GM19193 (cell line): ENCODE data around the gene DCTN3.

ENCODE experiments used
- POLR2A ChIP-seq: IDR thresholded peaks from 4 replicates; pipeline ENCODE4 v1.6.1; 2011; ENCODE audit not compliant: insufficient read depth, insufficient read length; ENCODE audit errors: extremely low read depth

DCTN3 gene

GRCh38 chr9:34651876-34652601 lies 31.7 kb upstream of the DCTN3 start, which contains the start of gene IL11RA:
IL11RA (plus strand) TSS chr9:34652185; CDS start chr9:34655218, 3,033 bp downstream.
- TF ChIP-seq POLR2A, result no peak

GRCh38 chr9:34651321-34651720 lies 31.0 kb upstream of the DCTN3 start:
- TF ChIP-seq POLR2A, result no peak

DNA sequence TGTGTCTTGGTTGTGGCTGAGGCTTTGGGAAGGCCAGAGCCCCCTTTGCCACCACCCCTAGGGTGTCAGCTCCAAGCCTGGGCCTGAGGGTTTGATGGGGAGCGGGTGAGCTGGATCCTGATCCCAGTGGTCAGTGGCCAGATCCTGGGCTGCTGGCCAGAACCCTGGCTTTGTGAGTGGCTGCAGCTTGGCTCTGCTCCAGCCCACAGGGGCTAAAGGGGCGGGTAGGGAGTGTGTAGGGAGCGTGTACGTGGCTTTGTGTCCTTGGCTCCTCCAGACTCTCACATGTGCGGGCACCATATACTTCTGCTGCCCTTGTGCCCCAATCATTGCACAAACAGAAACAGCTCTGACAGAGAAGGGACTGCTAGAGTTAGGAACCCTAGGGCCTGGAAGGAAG lies 30.5 kb upstream of the DCTN3 start:
- TF ChIP-seq POLR2A, result no peak

- no peak for TF ChIP-seq POLR2A
These were observed 28.4 kb upstream of the DCTN3 start for GRCh38 chr9:34648673-34649072.

DNA sequence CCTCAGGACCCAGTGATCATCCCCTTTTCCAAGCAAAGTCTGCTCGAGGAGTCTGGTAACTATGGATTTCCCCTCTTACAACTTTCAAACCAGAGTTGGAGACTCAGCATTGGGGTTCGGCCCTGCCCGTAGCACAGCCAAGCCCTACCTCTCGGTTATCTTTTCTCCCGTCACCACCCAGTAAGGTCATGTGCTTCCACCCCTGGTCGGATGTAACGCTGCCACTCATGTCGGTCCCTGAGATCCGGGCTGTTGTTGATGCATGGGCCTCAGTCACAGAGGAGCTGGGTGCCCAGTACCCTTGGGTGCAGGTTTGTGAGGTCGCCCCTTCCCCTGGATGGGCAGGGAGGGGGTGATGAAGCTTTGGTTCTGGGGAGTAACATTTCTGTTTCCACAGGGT lies 27.4 kb upstream of the DCTN3 start:
- no peak for TF ChIP-seq POLR2A

DNA sequence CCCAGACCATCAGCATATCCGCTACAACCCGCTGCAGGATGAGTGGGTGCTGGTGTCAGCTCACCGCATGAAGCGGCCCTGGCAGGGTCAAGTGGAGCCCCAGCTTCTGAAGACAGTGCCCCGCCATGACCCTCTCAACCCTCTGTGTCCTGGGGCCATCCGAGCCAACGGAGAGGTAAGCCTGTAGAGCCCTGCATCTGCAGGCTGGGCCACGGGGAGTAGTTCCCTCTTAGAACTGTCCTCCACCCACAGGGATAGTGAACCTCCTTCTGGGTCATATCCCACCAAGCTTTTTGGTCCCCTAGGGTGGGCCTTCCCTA lies 26.7 kb upstream of the DCTN3 start:
- TF ChIP-seq POLR2A, result no peak

DNA sequence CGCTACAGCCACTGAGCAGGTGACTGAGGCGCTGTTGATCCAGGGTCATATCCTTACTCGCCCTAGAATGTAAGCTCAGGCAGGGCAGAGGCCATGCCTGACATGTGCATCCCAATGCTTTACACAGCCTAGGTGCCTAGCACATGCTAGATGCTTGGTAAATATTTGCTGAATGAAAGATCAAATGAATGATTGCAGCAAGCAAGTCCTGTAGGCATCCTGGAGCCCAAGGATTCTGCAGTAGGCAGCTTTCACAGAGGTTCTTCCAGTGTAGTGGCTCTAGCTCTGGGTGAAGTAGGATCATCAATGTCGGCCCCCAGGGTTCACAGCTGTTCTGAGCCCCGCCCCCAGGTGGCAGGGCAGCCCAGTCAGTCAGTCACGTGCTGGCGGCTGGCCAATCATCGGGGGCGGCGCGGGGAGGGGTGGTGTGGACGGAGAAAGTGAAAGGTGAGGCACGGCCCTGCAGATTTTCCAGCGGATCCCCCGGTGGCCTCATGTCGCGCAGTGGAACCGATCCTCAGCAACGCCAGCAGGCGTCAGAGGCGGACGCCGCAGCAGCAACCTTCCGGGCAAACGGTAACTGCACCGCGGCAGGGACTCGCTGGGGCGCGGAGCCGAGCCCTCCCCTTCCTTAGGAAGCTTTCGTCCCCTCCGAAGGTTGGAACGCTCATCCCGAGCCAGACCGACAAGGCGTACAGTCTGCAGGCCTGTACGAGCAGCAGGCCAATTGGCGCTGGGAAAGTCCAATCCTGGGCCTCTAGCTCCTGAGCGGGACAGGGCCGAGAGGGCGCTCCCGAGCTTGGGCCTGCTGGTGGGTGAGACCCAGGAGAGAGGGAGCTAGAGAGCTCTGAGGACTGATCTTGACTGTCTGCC lies 26.2 kb upstream of the DCTN3 start, which contains the start of gene GALT:
Gene GALT (plus strand): TSS at position 465 of the 873 bp plus-strand sequence. CDS start 30 bp downstream, at position 495.
- TF ChIP-seq POLR2A, result peak; percentile 73

DNA sequence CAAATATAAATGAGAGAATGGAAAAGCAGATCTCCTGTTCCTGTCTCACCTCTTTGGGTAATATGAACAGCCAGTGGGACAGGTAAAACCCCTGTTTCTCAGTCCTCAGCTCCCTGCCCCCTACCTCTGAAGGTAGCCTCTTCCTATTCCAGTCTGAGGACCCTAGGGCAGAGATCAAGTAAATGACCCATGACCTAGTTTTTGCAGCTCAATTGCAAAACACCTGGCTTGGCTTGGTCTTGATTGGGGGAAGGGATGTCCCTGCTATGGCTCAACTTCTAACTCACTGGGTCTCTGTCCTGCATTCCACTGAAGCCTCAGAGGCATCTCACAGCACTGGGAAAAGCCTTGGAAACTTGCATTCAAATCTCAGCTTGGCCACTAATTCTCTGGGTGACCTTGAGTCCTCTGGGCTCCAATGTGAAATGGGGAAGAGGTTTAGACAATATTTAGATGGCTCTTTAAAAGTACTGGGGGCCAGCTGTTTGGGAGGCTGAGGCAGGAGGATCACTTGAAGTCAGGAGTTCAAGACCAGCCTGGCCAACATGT lies 24.5 kb upstream of the DCTN3 start:
- TF ChIP-seq POLR2A, result no peak

- no peak for TF ChIP-seq POLR2A
These were observed 22.4 kb upstream of the DCTN3 start for GRCh38 chr9:34642679-34643078.

DNA sequence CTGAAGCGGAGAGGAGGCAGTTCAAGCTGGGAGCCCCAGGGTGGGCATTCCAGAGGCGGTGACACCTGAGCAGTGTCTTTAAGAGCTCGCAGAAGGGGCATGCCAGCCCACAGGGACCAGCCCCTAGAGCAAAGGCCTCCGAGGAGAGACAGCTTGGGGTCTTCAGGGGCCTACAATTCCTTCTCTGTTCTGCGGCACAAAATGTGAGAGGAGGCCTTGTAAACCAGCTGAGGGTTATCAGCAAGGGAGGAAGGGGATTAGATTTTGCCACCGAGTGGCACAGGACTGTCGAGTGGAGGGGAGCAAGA lies 17.8 kb upstream of the DCTN3 start:
- TF ChIP-seq POLR2A, result no peak

DNA sequence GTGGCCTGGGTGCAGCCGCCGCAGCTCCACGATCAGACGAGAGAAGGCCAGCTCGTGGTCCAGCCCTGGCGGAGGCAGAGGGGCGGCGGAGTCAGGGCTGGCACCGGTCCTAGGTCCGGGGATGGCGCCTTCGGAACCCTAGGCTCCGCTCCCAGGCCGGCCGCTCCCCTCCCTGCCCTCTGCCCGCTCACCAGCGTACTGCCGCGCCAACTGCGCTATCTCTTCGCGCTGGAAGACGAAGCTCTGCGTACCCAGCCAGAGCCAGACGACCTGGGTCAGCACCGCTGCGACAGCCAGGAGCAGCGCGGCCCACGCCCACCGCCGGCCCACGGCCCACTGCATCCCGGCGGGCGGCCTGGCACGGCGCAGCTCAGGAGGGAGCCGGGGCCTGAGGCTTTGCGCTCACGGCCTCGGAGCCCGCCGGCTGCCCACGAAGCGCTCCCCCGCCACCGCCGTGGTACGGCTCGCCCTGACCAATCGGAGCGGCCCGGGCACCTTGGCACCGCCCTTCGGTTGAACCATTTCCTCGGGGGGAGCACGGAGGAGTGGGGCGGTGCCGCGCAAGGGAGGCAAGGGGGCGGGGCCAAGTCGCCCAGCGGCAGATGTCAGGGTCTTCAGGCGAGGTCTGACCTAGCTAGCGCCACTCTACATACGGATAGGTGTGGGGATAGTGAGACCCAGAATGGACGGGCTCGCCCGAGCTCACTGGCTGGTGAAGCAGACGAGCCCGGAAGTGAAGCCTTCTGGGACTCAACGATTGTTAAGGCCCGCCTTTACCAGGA lies 17.3 kb upstream of the DCTN3 start, which contains the start of gene SIGMAR1:
Gene SIGMAR1 (minus strand): TSS at position 432 of the 782 bp plus-strand sequence. CDS start 90 bp downstream, at position 342.
- peak; percentile 79 for TF ChIP-seq POLR2A

- no peak for TF ChIP-seq POLR2A
These were observed 16.6 kb upstream of the DCTN3 start for GRCh38 chr9:34636791-34637355.

DNA sequence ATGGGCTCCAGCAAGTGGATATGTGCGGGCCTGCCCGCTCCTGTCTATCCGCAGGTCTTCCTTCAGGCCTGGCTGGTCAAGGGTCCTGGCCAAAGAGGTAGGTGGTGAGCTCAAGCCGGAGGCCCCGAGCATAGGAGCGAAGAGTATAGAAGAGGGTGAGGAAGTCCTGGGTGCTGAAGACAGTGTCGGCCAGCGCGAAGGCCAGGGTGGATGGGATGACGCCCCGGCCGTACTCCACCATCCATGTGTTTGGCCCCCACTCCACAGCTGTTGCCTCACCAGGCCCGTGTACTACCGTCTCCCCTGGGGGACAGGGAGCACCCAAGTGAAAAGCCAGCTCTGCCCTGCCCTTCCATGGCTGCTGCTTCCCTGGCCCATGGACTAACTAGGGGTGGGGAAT lies 15.3 kb upstream of the DCTN3 start:
- no peak for TF ChIP-seq POLR2A

GRCh38 chr9:34634551-34635248 lies 14.4 kb upstream of the DCTN3 start:
- no peak for TF ChIP-seq POLR2A
